ENCODE results near the gene PRKCA.

The PRKCA gene

GRCh38 chr17:66819466-66819865 is 517.1 kb downstream of the PRKCA start:
- TF ChIP-seq REST (IDR thresholded peaks at IDR 0.05; ENCODE audit: insufficient read depth in 1 of 2, low read depth in 2 of 2, low read length in 2 of 2) (no peak), POLR2AphosphoS5 (IDR thresholded peaks at IDR 0.05; ENCODE audit: low read depth, low read length) (no peak), FOXP2 (optimal IDR thresholded peaks at IDR 0.05; ENCODE audit: borderline replicate concordance, extremely low read depth, extremely low read length, insufficient read depth) (no peak), SIN3A (IDR thresholded peaks at IDR 0.05; ENCODE audit: borderline replicate concordance, insufficient read depth, low read length) (no peak), TAF1 (IDR thresholded peaks at IDR 0.05; ENCODE audit: borderline replicate concordance, insufficient read depth, low read length) (no peak)

GRCh38 chr17:66822009-66822408 is 519.6 kb downstream of the PRKCA start:
- TF ChIP-seq POLR2AphosphoS5 (IDR thresholded peaks at IDR 0.05; ENCODE audit: low read depth, low read length), result no peak
- no peak for TF ChIP-seq FOXP2 (optimal IDR thresholded peaks at IDR 0.05; ENCODE audit: borderline replicate concordance, extremely low read depth, extremely low read length, insufficient read depth)
- no peak for TF ChIP-seq REST (IDR thresholded peaks at IDR 0.05; ENCODE audit: insufficient read depth in 1 of 2, low read depth in 2 of 2, low read length in 2 of 2)
- TF ChIP-seq SIN3A (IDR thresholded peaks at IDR 0.05; ENCODE audit: borderline replicate concordance, insufficient read depth, low read length), result no peak
- no peak for TF ChIP-seq TAF1 (IDR thresholded peaks at IDR 0.05; ENCODE audit: borderline replicate concordance, insufficient read depth, low read length)

GRCh38 chr17:66826856-66827255 is 524.4 kb downstream of the PRKCA start:
- no peak for TF ChIP-seq TAF1 (IDR thresholded peaks at IDR 0.05; ENCODE audit: borderline replicate concordance, insufficient read depth, low read length)
- TF ChIP-seq SIN3A (IDR thresholded peaks at IDR 0.05; ENCODE audit: borderline replicate concordance, insufficient read depth, low read length), result no peak
- no peak for TF ChIP-seq REST (IDR thresholded peaks at IDR 0.05; ENCODE audit: insufficient read depth in 1 of 2, low read depth in 2 of 2, low read length in 2 of 2)
- TF ChIP-seq FOXP2 (optimal IDR thresholded peaks at IDR 0.05; ENCODE audit: borderline replicate concordance, extremely low read depth, extremely low read length, insufficient read depth), result no peak
- TF ChIP-seq POLR2AphosphoS5 (IDR thresholded peaks at IDR 0.05; ENCODE audit: low read depth, low read length), result no peak

- TF ChIP-seq SIN3A (IDR thresholded peaks at IDR 0.05; ENCODE audit: borderline replicate concordance, insufficient read depth, low read length) (peak; percentile 41; the same call in 1 of the 2 replicates), TAF1 (IDR thresholded peaks at IDR 0.05; ENCODE audit: borderline replicate concordance, insufficient read depth, low read length) (no peak), REST (IDR thresholded peaks at IDR 0.05; ENCODE audit: insufficient read depth in 1 of 2, low read depth in 2 of 2, low read length in 2 of 2) (peak; percentile 96 to 99), POLR2AphosphoS5 (IDR thresholded peaks at IDR 0.05; ENCODE audit: low read depth, low read length) (no peak), FOXP2 (optimal IDR thresholded peaks at IDR 0.05; ENCODE audit: borderline replicate concordance, extremely low read depth, extremely low read length, insufficient read depth) (no peak)
Observed at GRCh38 chr17:66829386-66829864, 527.0 kb downstream of the PRKCA start.

GRCh38 chr17:66829883-66830282 is 527.5 kb downstream of the PRKCA start:
- TF ChIP-seq FOXP2 (optimal IDR thresholded peaks at IDR 0.05; ENCODE audit: borderline replicate concordance, extremely low read depth, extremely low read length, insufficient read depth) (no peak), SIN3A (IDR thresholded peaks at IDR 0.05; ENCODE audit: borderline replicate concordance, insufficient read depth, low read length) (no peak), TAF1 (IDR thresholded peaks at IDR 0.05; ENCODE audit: borderline replicate concordance, insufficient read depth, low read length) (no peak), POLR2AphosphoS5 (IDR thresholded peaks at IDR 0.05; ENCODE audit: low read depth, low read length) (no peak), REST (IDR thresholded peaks at IDR 0.05; ENCODE audit: insufficient read depth in 1 of 2, low read depth in 2 of 2, low read length in 2 of 2) (no peak)
